ENCODE measurements around the gene TGFBR2. TPM values are rescaled to one million over a fixed set of nuclear protein-coding genes. Genes with fewer than 3 reads are reported as not detected.

The TGFBR2 gene
- total and polyA plus RNA-seq, 2 of the 13 experiments (the other 11 are each of a cell fraction or from before 2014, with no cell fraction given), result 82.2 to 187 TPM

DNA sequence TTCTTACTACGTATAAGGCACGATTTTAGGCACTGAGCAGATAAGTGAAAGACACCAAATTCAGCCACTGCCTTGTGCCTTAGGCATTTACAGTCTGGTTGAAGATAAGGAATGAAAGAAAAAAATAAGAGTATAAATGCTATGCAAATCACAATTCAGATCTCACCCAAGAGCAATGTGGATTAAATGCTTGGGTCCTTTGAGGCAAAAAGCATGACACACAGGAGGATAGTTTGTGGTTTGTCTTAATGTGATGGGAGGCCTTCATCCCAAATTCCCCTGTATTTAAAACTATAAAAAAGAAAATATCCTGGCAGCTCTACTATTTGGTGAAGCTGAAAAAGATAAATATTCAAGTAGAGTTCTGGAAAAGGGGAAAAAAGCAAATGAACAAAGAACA lies 79.8 kb downstream of the TGFBR2 start:
- intact Hi-C loops (cut with micrococcal nuclease; ENCODE audit: unreplicated experiment), result no loop called here
- ChIA-PET POLR2A (no interaction called here), CTCF (ENCODE audit: low intra/inter-chr PET ratio, low total read pairs) (no interaction called here)
- Histone ChIP-seq H3K4me2 (ENCODE audit: low read depth, low read length) (no peak overlapping the region), H2AFZ (ENCODE audit: low read length) (no peak overlapping the region), H3K9me3 (ENCODE audit: low read length) (no peaks in the 10 kb centered on the region), H3K4me3 (replicated peaks in 1 of 3; ENCODE audit: insufficient read depth in 1 of 3, low read depth in 2 of 3, low read length in 3 of 3) (no peak overlapping the region), H4K20me1 (ENCODE audit: insufficient read depth, low read length) (peaks cover 89% of the 10 kb centered on the region), H3K36me3 (replicated peaks in 1 of 2; ENCODE audit: control insufficient read depth in 1 of 2, insufficient read depth in 2 of 2, low read length in 2 of 2) (peaks cover 42 to 98% of the 10 kb centered on the region in 2 experiments), H3K79me2 (ENCODE audit: insufficient read depth, low read length) (peaks cover 39% of the 10 kb centered on the region), H3K27me3 (ENCODE audit: control insufficient read depth in 1 of 2, insufficient read depth in 2 of 2, low read length in 2 of 2) (no peaks in the 10 kb centered on the region), H3K4me1 (ENCODE audit: insufficient read depth, low read length) (peaks cover 64% of the 10 kb centered on the region), H3K9ac (ENCODE audit: insufficient read depth, low read depth, low read length) (no peak overlapping the region), H3K27ac (ENCODE audit: extremely low read length, insufficient read depth, low read length) (no peak overlapping the region)
- 93% methylated on average over 2 of the region's 2 CpGs for WGBS (ENCODE audit: low lambda C conversion rate)
- in situ Hi-C loops (cut with HindIII; ENCODE audit: extremely low pct_ligation_motif_present, low pct_unique_long_range_greater_than_20kb), result no loop called here
- TF ChIP-seq, protein P1, sequence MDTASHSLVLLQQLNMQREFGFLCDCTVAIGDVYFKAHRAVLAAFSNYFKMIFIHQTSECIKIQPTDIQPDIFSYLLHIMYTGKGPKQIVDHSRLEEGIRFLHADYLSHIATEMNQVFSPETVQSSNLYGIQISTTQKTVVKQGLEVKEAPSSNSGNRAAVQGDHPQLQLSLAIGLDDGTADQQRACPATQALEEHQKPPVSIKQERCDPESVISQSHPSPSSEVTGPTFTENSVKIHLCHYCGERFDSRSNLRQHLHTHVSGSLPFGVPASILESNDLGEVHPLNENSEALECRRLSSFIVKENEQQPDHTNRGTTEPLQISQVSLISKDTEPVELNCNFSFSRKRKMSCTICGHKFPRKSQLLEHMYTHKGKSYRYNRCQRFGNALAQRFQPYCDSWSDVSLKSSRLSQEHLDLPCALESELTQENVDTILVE (CRISPR knock-in tag; IDR thresholded peaks at IDR 0.05), result no peak
- TF ChIP-seq POLR2G (IDR thresholded peaks at IDR 0.05; ENCODE audit: low read depth, low read length), result peak; percentile 14; the same call in 1 of the 2 replicates
- BruUV-seq (replicated peaks), result no TSS peak
- no peak for DNase-seq (ENCODE audit: low spot score)
- ATAC-seq, result no peak
- no peak for FAIRE-seq

DNA sequence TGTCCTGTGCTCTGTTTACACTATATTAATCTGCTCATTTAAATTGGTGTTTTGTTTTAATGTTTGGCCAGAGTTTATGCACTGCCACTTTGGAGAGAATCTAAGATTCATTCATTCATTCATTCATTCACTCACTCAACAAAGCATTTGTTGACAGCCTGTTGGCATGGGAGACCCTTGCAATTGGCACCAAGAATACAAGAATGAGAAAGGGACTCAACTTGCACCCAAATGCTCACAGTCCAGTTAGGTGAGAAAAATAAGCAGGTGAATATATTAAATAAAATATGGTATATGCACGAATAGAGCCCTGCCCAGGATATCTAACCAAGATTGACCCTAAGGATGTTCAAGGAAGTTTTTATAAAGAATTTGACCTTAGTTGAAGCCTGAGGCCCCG lies 80.4 kb downstream of the TGFBR2 start:
- FAIRE-seq (no peak), DNase-seq (ENCODE audit: low spot score) (no peak), ATAC-seq (no peak)
- in situ Hi-C loops (cut with HindIII; ENCODE audit: extremely low pct_ligation_motif_present, low pct_unique_long_range_greater_than_20kb), result no loop called here
- POLR2A ChIA-PET, result no interaction called here
- Histone ChIP-seq H3K4me1 (ENCODE audit: insufficient read depth, low read length) (peaks cover 71% of the 10 kb centered on the region), H2AFZ (ENCODE audit: low read length) (no peak overlapping the region), H4K20me1 (ENCODE audit: insufficient read depth, low read length) (peaks cover 89% of the 10 kb centered on the region), H3K4me3 (replicated peaks in 1 of 3; ENCODE audit: insufficient read depth in 1 of 3, low read depth in 2 of 3, low read length in 3 of 3) (no peak overlapping the region), H3K9me3 (ENCODE audit: low read length) (no peaks in the 10 kb centered on the region), H3K27me3 (ENCODE audit: control insufficient read depth in 1 of 2, insufficient read depth in 2 of 2, low read length in 2 of 2) (no peaks in the 10 kb centered on the region), H3K36me3 (replicated peaks in 1 of 2; ENCODE audit: control insufficient read depth in 1 of 2, insufficient read depth in 2 of 2, low read length in 2 of 2) (peaks cover 44 to 97% of the 10 kb centered on the region in 2 experiments), H3K79me2 (ENCODE audit: insufficient read depth, low read length) (peaks cover 34% of the 10 kb centered on the region), H3K4me2 (ENCODE audit: low read depth, low read length) (no peak overlapping the region), H3K27ac (ENCODE audit: extremely low read length, insufficient read depth, low read length) (no peak overlapping the region), H3K9ac (ENCODE audit: insufficient read depth, low read depth, low read length) (no peak overlapping the region)
- CTCF ChIA-PET (ENCODE audit: low intra/inter-chr PET ratio, low total read pairs), result no interaction called here
- 92% methylated on average over 2 of the region's 2 CpGs for WGBS (ENCODE audit: low lambda C conversion rate)
- intact Hi-C loops (cut with micrococcal nuclease; ENCODE audit: unreplicated experiment), result no loop called here
- no TSS peak for BruUV-seq (replicated peaks)
- TF ChIP-seq ZNF24 (IDR thresholded peaks at IDR 0.05) (peak; percentile 83), AGO2 (optimal IDR thresholded peaks at IDR 0.05; ENCODE audit: low read depth, low read length) (peak; percentile 41), RBM22 (optimal IDR thresholded peaks at IDR 0.05; ENCODE audit: low read length) (peak; percentile 84), GZF1 (CRISPR knock-in tag; IDR thresholded peaks at IDR 0.05) (peak; percentile 93; the same call in 1 of the 2 replicates), ZNF670 (CRISPR knock-in tag; IDR thresholded peaks at IDR 0.05; ENCODE audit: borderline replicate concordance) (no peak), CC2D1A (CRISPR knock-in tag; IDR thresholded peaks at IDR 0.05) (no peak)

Data from HepG2 (cell line).